KMS-11 (cell line): ENCODE results near the gene EGFL7.

Experiments used
- H2AFZ ChIP-seq: fragments of 200-600 bp; sonication (generic); 2 replicates; pipeline ENCODE4 v1.6.1; 2016; ENCODE audit warnings: antibody characterized with exemption, mixed run types, low read depth
- H3K27ac ChIP-seq: fragments of 200-600 bp; sonication (generic); 2 replicates; pipeline ENCODE4 v1.6.1; 2016; ENCODE audit warnings: mild to moderate bottlenecking, mixed run types
- H3K27me3 ChIP-seq: fragments of 200-600 bp; sonication (generic); 2 replicates; pipeline ENCODE4 v1.6.1; 2017; ENCODE audit warnings: mild to moderate bottlenecking, low read depth, mixed run types, moderate library complexity; ENCODE audit not compliant: insufficient read depth
- H3K36me3 ChIP-seq: fragments of 200-600 bp; sonication (generic); 2 replicates; pipeline ENCODE4 v1.6.1; 2017; ENCODE audit warnings: mild to moderate bottlenecking, mixed run types; ENCODE audit not compliant: insufficient read depth
- H3K4me1 ChIP-seq: fragments of 200-600 bp; sonication (generic); 2 replicates; pipeline ENCODE4 v1.6.1; 2016; ENCODE audit warnings: mild to moderate bottlenecking, low read depth, mixed run types; ENCODE audit not compliant: poor library complexity, severe bottlenecking
- H3K4me2 ChIP-seq: fragments of 200-600 bp; sonication (generic); 2 replicates; pipeline ENCODE4 v1.7.0; 2016; ENCODE audit warnings: mild to moderate bottlenecking, mixed run types
- H3K4me3 ChIP-seq: fragments of 200-600 bp; sonication (generic); IDR thresholded peaks from 2 replicates; pipeline ENCODE4 v1.6.1; 2017; ENCODE audit warnings: low read depth, low read length, mixed read lengths; ENCODE audit not compliant: insufficient read depth
- H3K79me2 ChIP-seq: fragments of 200-600 bp; sonication (generic); 2 replicates; pipeline ENCODE4 v1.6.1; 2016; ENCODE audit warnings: low read depth, mixed run types; ENCODE audit not compliant: insufficient read depth
- H3K9ac ChIP-seq: fragments of 200-600 bp; sonication (generic); 2 replicates; pipeline ENCODE4 v1.6.1; 2016; ENCODE audit warnings: mild to moderate bottlenecking, mixed run types
- H4K20me1 ChIP-seq: fragments of 200-600 bp; sonication (generic); 2 replicates; pipeline ENCODE4 v1.6.1; 2016; ENCODE audit warnings: mild to moderate bottlenecking, mixed run types; ENCODE audit not compliant: insufficient read depth
- TF ChIP-seq, protein P1 (sequence below): fragments of 200-600 bp; sonication (generic); conservative IDR thresholded peaks from 2 replicates; pipeline ENCODE4 v1.6.1; 2017; ENCODE audit warnings: low read depth, mild to moderate bottlenecking, antibody characterized with exemption, low read length, moderate library complexity, mixed read lengths

EGFL7 gene

DNA sequence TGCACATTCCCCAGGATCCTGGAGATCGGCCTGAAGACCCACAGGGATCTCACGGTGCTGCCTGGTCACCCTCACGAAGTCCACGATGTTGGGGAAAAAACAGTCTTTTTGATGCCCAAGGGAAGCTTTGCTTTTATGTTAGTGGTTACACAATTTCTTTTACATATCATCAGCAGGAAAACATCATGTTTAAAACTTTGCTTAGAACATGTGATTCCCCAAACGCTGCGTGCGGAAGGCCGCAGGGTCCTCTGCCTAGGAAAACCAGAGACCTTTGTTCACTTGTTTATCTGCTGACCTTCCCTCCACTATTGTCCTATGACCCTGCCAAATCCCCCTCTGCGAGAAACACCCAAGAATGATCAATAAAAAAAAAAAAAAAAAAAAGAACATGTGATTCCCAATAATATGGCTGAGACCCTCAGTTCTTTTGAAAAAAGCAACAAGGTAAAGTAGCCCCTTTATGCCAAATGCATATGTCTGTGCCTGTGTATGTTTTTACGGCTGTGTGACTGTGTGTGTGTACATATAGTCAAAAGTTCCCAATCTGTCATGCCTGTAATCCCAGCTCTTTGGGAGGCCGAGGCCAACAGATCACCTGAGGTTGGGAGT lies 36.0 kb downstream of the EGFL7 start:
- TF ChIP-seq, protein P1, sequence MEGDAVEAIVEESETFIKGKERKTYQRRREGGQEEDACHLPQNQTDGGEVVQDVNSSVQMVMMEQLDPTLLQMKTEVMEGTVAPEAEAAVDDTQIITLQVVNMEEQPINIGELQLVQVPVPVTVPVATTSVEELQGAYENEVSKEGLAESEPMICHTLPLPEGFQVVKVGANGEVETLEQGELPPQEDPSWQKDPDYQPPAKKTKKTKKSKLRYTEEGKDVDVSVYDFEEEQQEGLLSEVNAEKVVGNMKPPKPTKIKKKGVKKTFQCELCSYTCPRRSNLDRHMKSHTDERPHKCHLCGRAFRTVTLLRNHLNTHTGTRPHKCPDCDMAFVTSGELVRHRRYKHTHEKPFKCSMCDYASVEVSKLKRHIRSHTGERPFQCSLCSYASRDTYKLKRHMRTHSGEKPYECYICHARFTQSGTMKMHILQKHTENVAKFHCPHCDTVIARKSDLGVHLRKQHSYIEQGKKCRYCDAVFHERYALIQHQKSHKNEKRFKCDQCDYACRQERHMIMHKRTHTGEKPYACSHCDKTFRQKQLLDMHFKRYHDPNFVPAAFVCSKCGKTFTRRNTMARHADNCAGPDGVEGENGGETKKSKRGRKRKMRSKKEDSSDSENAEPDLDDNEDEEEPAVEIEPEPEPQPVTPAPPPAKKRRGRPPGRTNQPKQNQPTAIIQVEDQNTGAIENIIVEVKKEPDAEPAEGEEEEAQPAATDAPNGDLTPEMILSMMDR, result no peak
- Histone ChIP-seq H3K9ac (no peak overlapping the region), H3K27me3 (no peaks in the 10 kb centered on the region), H3K27ac (no peak overlapping the region), H2AFZ (no peak overlapping the region), H3K4me1 (peaks cover 91% of the 10 kb centered on the region), H4K20me1 (no peaks in the 10 kb centered on the region), H3K4me3 (no peak overlapping the region), H3K36me3 (no peaks in the 10 kb centered on the region), H3K79me2 (no peaks in the 10 kb centered on the region), H3K4me2 (no peak overlapping the region; the same call in 1 of the 2 replicates)

DNA sequence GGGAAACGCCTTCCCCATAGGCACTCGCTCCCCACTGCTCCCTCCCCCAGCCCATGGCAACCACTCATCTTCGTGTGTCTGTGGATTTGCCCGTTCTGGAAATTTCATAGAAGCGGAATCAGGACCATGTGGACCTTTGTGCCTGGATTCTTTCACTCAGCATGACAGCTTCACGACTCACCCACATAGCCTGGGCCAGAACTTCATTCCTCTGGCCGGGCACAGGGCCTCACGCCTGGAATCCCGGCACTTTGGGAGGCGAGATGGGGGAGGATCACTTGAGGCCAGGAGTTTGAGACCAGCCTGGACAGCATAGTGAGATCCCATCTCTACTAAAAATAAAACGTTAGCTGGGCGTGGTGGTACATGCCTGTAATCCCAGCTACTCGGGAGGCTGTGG lies 37.6 kb downstream of the EGFL7 start:
- 0 out of 2 replicates have a peak, but pooled peaks cover 4% of the 10 kb centered on the region for H3K79me2 ChIP-seq
- H3K27me3 ChIP-seq, result no peaks in the 10 kb centered on the region
- H3K4me1 ChIP-seq, result peaks cover 91% of the 10 kb centered on the region

DNA sequence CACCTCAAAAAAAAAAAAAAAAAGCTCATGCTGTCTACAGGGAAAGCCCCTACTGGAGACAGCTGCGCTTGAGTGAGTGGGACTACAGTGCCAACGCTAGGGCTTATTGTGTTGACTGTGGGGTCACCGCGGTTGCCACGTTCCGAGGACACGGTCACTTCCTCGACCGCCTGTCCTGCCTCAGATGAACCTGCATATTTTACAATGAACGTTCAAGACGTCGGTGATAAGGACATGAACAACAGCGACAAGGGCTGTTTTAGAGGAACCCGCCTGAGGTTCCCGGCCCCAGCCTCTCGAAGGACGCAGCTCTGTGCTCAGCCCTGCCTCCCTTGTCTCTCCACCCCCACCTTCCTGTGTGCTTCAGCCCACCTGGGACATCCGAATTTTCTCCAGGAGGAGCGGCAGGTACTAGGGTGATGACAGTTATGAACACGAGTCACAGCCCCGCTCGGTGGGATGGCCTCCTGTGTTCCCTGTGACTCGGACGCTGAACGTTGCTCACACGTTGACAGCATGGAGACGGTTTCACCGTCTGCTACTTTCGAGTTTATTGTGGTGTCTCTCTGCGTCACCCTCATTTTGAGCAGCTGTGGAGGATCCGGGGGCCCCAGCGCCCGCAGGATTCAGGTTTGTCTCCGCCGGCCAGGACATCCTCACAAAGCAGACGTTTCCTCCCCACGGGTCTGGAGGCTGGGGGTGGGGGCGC lies 38.4 kb downstream of the EGFL7 start:
- no peak overlapping the region for H3K4me3 ChIP-seq
- H4K20me1 ChIP-seq, result no peaks in the 10 kb centered on the region
- H3K4me2 ChIP-seq, result peak overlapping the region; percentile 82
- peak overlapping the region; percentile 86 for H3K9ac ChIP-seq
- H3K4me1 ChIP-seq, result peaks cover 86% of the 10 kb centered on the region
- H2AFZ ChIP-seq, result peak overlapping the region; percentile 23
- TF ChIP-seq, protein P1, result no peak
- H3K79me2 ChIP-seq, result 0 out of 2 replicates have a peak, but pooled peaks cover 4% of the 10 kb centered on the region
- H3K27ac ChIP-seq, result peak overlapping the region; percentile 95
- no peaks in the 10 kb centered on the region for H3K27me3 ChIP-seq
- no peaks in the 10 kb centered on the region for H3K36me3 ChIP-seq

More for the DNA sequence above, 37.6 kb downstream of the EGFL7 start:
- H3K4me2 ChIP-seq, result peak overlapping the region; percentile 82
- H3K4me3 ChIP-seq, result no peak overlapping the region
- H2AFZ ChIP-seq, result no peak overlapping the region
- no peaks in the 10 kb centered on the region for H4K20me1 ChIP-seq
- TF ChIP-seq, protein P1, result no peak
- no peaks in the 10 kb centered on the region for H3K36me3 ChIP-seq
- H3K27ac ChIP-seq, result peak overlapping the region; percentile 95
- H3K9ac ChIP-seq, result peak overlapping the region; percentile 86; the same call in 1 of the 2 replicates

DNA sequence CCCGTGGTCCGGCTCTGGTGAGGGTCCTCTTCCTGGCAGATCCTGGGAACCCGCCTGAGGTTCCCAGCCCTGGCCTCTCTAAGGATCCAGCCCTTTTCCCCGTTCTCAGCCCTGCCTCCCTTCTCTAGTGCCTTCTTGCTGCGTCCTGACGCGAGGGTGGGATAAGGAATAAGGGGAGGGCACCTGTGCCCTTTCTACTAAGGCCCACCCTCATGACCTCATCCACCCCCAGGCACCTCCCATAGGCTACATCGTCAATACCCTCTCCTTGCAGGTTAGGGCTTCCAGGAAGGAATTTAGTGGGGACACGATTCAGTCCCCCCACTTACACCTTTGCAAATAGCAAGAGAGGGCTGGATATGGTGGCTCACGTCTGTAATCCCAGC lies 38.9 kb downstream of the EGFL7 start:
- TF ChIP-seq, protein P1, result no peak
- H3K4me3 ChIP-seq, result no peak overlapping the region
- no peaks in the 10 kb centered on the region for H3K27me3 ChIP-seq
- H3K36me3 ChIP-seq, result no peaks in the 10 kb centered on the region
- peak overlapping the region; percentile 86 for H3K9ac ChIP-seq
- H3K27ac ChIP-seq, result peak overlapping the region; percentile 95
- H3K79me2 ChIP-seq, result 0 out of 2 replicates have a peak, but pooled peaks cover 4% of the 10 kb centered on the region
- H3K4me1 ChIP-seq, result peaks cover 81% of the 10 kb centered on the region
- peak overlapping the region; percentile 23 for H2AFZ ChIP-seq
- no peaks in the 10 kb centered on the region for H4K20me1 ChIP-seq
- peak overlapping the region; percentile 82 for H3K4me2 ChIP-seq
